Activated CD4-positive, alpha-beta T cell treated with anti-CD3 and anti-CD28 coated beads for 1 hour (primary cell): ENCODE data around the gene CGNL1.
A peak's percentile ranks its signal among the peaks of the same experiment; 100 is the strongest.

Experiments used
- DNase-seq: peaks from one replicate; pipeline ENCODE4 v3.0.0-alpha.2; 2020

Gene CGNL1

GRCh38 chr15:57580428-57580827, 204.1 kb downstream of the CGNL1 start:
- DNase-seq: no peak

- DNase-seq: no peak
Measured at GRCh38 chr15:57580866-57581265, 204.6 kb downstream of the CGNL1 start.

GRCh38 chr15:57582090-57582489, 205.8 kb downstream of the CGNL1 start:
- DNase-seq: no peak

GRCh38 chr15:57583282-57583681, 207.0 kb downstream of the CGNL1 start:
- DNase-seq: no peak

GRCh38 chr15:57583720-57584119, 207.4 kb downstream of the CGNL1 start:
- DNase-seq: no peak

- no peak for DNase-seq
Measured at GRCh38 chr15:57586661-57587424, 210.5 kb downstream of the CGNL1 start.

- DNase-seq: no peak
Measured at GRCh38 chr15:57589281-57589680, 213.0 kb downstream of the CGNL1 start.

- DNase-seq: no peak
Measured at GRCh38 chr15:57589754-57590153, 213.4 kb downstream of the CGNL1 start.

GRCh38 chr15:57591237-57591821, 215.0 kb downstream of the CGNL1 start:
- no peak for DNase-seq

GRCh38 chr15:57591822-57592367, 215.6 kb downstream of the CGNL1 start, which contains the start of gene MYZAP:
TSS of gene MYZAP (plus strand) at chr15:57591904. CDS start at chr15:57592035, 131 bp downstream.
- DNase-seq: peak; percentile 28

GRCh38 chr15:57592426-57592825, 216.1 kb downstream of the CGNL1 start:
- no peak for DNase-seq

- DNase-seq: no peak
Measured at GRCh38 chr15:57592836-57593420, 216.6 kb downstream of the CGNL1 start.

- DNase-seq: no peak
Measured at GRCh38 chr15:57594479-57594878, 218.2 kb downstream of the CGNL1 start.

- no peak for DNase-seq
Measured at GRCh38 chr15:57595011-57595866, 218.9 kb downstream of the CGNL1 start.

- no peak for DNase-seq
Measured at GRCh38 chr15:57596301-57596855, 220.1 kb downstream of the CGNL1 start.

- DNase-seq: no peak
Measured at GRCh38 chr15:57596978-57597377, 220.7 kb downstream of the CGNL1 start.

GRCh38 chr15:57597431-57597830, 221.1 kb downstream of the CGNL1 start:
- DNase-seq: no peak

- no peak for DNase-seq
Measured at GRCh38 chr15:57598346-57598745, 222.0 kb downstream of the CGNL1 start.

GRCh38 chr15:57599296-57599810, 223.0 kb downstream of the CGNL1 start:
- DNase-seq: no peak

GRCh38 chr15:57600197-57600596, 223.9 kb downstream of the CGNL1 start:
- DNase-seq: no peak
